H9 (cell line): ENCODE data around the gene TSPAN9. TPM values are rescaled to one million over a fixed set of nuclear protein-coding genes. Genes with fewer than 3 reads are reported as not detected.

ENCODE experiments used
- DNase-seq: peaks from one replicate; pipeline ENCODE4 v3.0.0-alpha.2; 2017
- H2AFZ ChIP-seq: one replicate; pipeline ENCODE4 v1.6.1; 2013; ENCODE audit warnings: mild to moderate bottlenecking, low read length, control low read depth, moderate library complexity
- H2AK5ac ChIP-seq: 2 replicates; pipeline ENCODE4 v1.6.1; 2013; ENCODE audit warnings: low read length, control low read depth, mixed read lengths; ENCODE audit not compliant: insufficient read length
- H2BK120ac ChIP-seq: one replicate; pipeline ENCODE4 v1.6.1; 2013; ENCODE audit warnings: low read depth, mild to moderate bottlenecking, low read length, control low read depth, inconsistent platforms; ENCODE audit not compliant: poor library complexity, severe bottlenecking
- H2BK12ac ChIP-seq: 2 replicates; pipeline ENCODE4 v1.6.1; 2013; ENCODE audit warnings: low read length, control low read depth, mixed read lengths, low read depth; ENCODE audit not compliant: insufficient read length
- H2BK15ac ChIP-seq: 2 replicates; pipeline ENCODE4 v1.6.1; 2013; ENCODE audit warnings: low read depth, low read length, control low read depth
- H2BK20ac ChIP-seq: one replicate; pipeline ENCODE4 v1.6.1; 2013; ENCODE audit warnings: low read depth, mild to moderate bottlenecking, low read length, control low read depth, inconsistent platforms; ENCODE audit not compliant: poor library complexity, severe bottlenecking
- H2BK5ac ChIP-seq: 2 replicates; pipeline ENCODE4 v1.6.1; 2013; ENCODE audit warnings: low read length, control low read depth, mixed read lengths; ENCODE audit not compliant: insufficient read length
- H3K14ac ChIP-seq: 2 replicates; pipeline ENCODE4 v1.6.1; 2013; ENCODE audit warnings: low read length, control low read depth; ENCODE audit not compliant: insufficient read depth
- H3K18ac ChIP-seq: 2 replicates; pipeline ENCODE4 v1.6.1; 2013; ENCODE audit warnings: low read depth, mild to moderate bottlenecking, mixed read lengths, low read length, control low read depth; ENCODE audit not compliant: insufficient read length
- H3K23ac ChIP-seq: 2 replicates; pipeline ENCODE4 v1.6.1; 2013; ENCODE audit warnings: low read length, control low read depth, mixed read lengths, low read depth; ENCODE audit not compliant: insufficient read length
- H3K23me2 ChIP-seq: 2 replicates; pipeline ENCODE4 v1.6.1; 2013; ENCODE audit warnings: low read depth, mild to moderate bottlenecking, mixed read lengths, low read length, control low read depth; ENCODE audit not compliant: insufficient read length, poor library complexity, severe bottlenecking
- H3K27ac ChIP-seq: 2 replicates; pipeline ENCODE4 v1.5.1; 2013; ENCODE audit warnings: low read length, control low read depth, mixed read lengths, low read depth; ENCODE audit not compliant: insufficient read length
- H3K27me3 ChIP-seq: 2 replicates; pipeline ENCODE4 v1.6.1; 2013; ENCODE audit warnings: low read length, control low read depth, inconsistent platforms; ENCODE audit not compliant: insufficient read depth
- H3K4ac ChIP-seq: 2 replicates; pipeline ENCODE4 v1.6.1; 2013; ENCODE audit warnings: low read depth, mild to moderate bottlenecking, control low read depth, inconsistent platforms, low read length, moderate library complexity
- H3K4me1 ChIP-seq: 2 replicates; pipeline ENCODE4 v1.6.1; 2013; ENCODE audit warnings: low read length, control low read depth, inconsistent platforms; ENCODE audit not compliant: insufficient read depth
- H3K4me2 ChIP-seq: 2 replicates; pipeline ENCODE4 v1.6.1; 2013; ENCODE audit warnings: low read length, control low read depth, mixed read lengths; ENCODE audit not compliant: insufficient read length, insufficient read depth
- H3K56ac ChIP-seq: 2 replicates; pipeline ENCODE4 v1.6.1; 2013; ENCODE audit warnings: low read depth, mild to moderate bottlenecking, mixed read lengths, low read length, control low read depth; ENCODE audit not compliant: insufficient read length
- H3K79me1 ChIP-seq: 2 replicates; pipeline ENCODE4 v1.6.1; 2013; ENCODE audit warnings: low read depth, mild to moderate bottlenecking, moderate library complexity, low read length, control low read depth, inconsistent platforms; ENCODE audit not compliant: insufficient read depth, poor library complexity, severe bottlenecking
- H3K79me2 ChIP-seq: 2 replicates; pipeline ENCODE4 v1.6.1; 2013; ENCODE audit warnings: low read length, control low read depth, inconsistent platforms; ENCODE audit not compliant: insufficient read depth
- H3K9ac ChIP-seq: 2 replicates; pipeline ENCODE4 v1.6.1; 2013; ENCODE audit warnings: low read length, control low read depth, mixed read lengths; ENCODE audit not compliant: insufficient read length; ENCODE audit errors: extremely low read depth
- H3K9me3 ChIP-seq: one replicate; pipeline ENCODE4 v1.6.1; 2013; ENCODE audit warnings: low read depth, low read length, inconsistent platforms; ENCODE audit not compliant: control insufficient read depth
- H3T11ph ChIP-seq: one replicate; pipeline ENCODE4 v1.6.1; 2013; ENCODE audit warnings: mild to moderate bottlenecking, low read length, control low read depth, inconsistent platforms
- H4K20me1 ChIP-seq: one replicate; pipeline ENCODE4 v1.6.1; 2013; ENCODE audit not compliant: control insufficient read depth, insufficient read length, insufficient read depth
- H4K5ac ChIP-seq: 2 replicates; pipeline ENCODE4 v1.6.1; 2013; ENCODE audit warnings: low read depth, mild to moderate bottlenecking, mixed read lengths, low read length, control low read depth; ENCODE audit not compliant: insufficient read length
- H4K8ac ChIP-seq: replicated peaks from 2 replicates; pipeline ENCODE4 v1.6.1; 2013; ENCODE audit warnings: low read length, control low read depth, mixed read lengths, low read depth; ENCODE audit not compliant: insufficient read length
- H4K91ac ChIP-seq: 2 replicates; pipeline ENCODE4 v1.6.1; 2013; ENCODE audit warnings: low read depth, mild to moderate bottlenecking, moderate library complexity, mixed read lengths, low read length, control low read depth; ENCODE audit not compliant: insufficient read length
- H3K27ac Mint-ChIP-seq, 3 experiments: 2 replicates in 2 of 3; 3 replicates in 1 of 3; pipeline ENCODE4 v1.8.0; 2020 to 2021; ENCODE audit warnings: mixed read lengths in 3 of 3, mild to moderate bottlenecking in 1 of 3, moderate library complexity in 1 of 3
- H3K27me3 Mint-ChIP-seq: 2 replicates; pipeline ENCODE4 v1.8.0; 2021; ENCODE audit warnings: low read depth, mild to moderate bottlenecking, moderate library complexity, mixed read lengths
- H3K36me3 Mint-ChIP-seq, 3 experiments: 2 replicates in 2 of 3; 3 replicates in 1 of 3; pipeline ENCODE4 v1.8.0; 2020 to 2021; ENCODE audit warnings: low read depth in 3 of 3, mixed read lengths in 3 of 3; ENCODE audit not compliant: insufficient read depth in 1 of 3
- H3K4me1 Mint-ChIP-seq, 2 experiments: 2 replicates each; pipeline ENCODE4 v1.8.0; 2020; ENCODE audit warnings: mixed read lengths in 2 of 2
- H3K4me3 Mint-ChIP-seq, 2 experiments: 2 replicates in 1 of 2; 3 replicates in 1 of 2; pipeline ENCODE4 v1.8.0; 2020 to 2021; ENCODE audit warnings: mild to moderate bottlenecking in 2 of 2, mixed read lengths in 2 of 2, moderate library complexity in 1 of 2
- H3K9me3 Mint-ChIP-seq, 2 experiments: 2 replicates in 1 of 2; 3 replicates in 1 of 2; pipeline ENCODE4 v1.8.0; 2020; ENCODE audit warnings: mild to moderate bottlenecking in 2 of 2, mixed read lengths in 2 of 2, moderate library complexity in 1 of 2
- WGBS: extraction: QIAGEN DNeasy Blood & Tissue Kit; methylation state at CpG from one replicate; pipeline ENCODE4 v1.1.7; 2013; ENCODE audit warnings: missing lambda C conversion rate, low lambda C conversion rate, mixed read lengths; ENCODE audit not compliant: insufficient read length; ENCODE audit errors: extremely low coverage; 5-methylcytosine and 5-hydroxymethylcytosine counted together
- total RNA-seq: library from RNA; stranded (reverse); gene quantifications from 2 replicates; pipeline ENCODE4 v1.2.1, GENCODE V29; 2021
- TF ChIP-seq, protein P1 (sequence below): fragments of 200-600 bp; sonication (generic); conservative IDR thresholded peaks from 3 replicates; pipeline ENCODE4 v1.8.0; 2021; ENCODE audit warnings: antibody characterized with exemption, mild to moderate bottlenecking

The TSPAN9 gene
- total RNA-seq, 1 experiment from 2014 or later: 19.0 TPM

DNA sequence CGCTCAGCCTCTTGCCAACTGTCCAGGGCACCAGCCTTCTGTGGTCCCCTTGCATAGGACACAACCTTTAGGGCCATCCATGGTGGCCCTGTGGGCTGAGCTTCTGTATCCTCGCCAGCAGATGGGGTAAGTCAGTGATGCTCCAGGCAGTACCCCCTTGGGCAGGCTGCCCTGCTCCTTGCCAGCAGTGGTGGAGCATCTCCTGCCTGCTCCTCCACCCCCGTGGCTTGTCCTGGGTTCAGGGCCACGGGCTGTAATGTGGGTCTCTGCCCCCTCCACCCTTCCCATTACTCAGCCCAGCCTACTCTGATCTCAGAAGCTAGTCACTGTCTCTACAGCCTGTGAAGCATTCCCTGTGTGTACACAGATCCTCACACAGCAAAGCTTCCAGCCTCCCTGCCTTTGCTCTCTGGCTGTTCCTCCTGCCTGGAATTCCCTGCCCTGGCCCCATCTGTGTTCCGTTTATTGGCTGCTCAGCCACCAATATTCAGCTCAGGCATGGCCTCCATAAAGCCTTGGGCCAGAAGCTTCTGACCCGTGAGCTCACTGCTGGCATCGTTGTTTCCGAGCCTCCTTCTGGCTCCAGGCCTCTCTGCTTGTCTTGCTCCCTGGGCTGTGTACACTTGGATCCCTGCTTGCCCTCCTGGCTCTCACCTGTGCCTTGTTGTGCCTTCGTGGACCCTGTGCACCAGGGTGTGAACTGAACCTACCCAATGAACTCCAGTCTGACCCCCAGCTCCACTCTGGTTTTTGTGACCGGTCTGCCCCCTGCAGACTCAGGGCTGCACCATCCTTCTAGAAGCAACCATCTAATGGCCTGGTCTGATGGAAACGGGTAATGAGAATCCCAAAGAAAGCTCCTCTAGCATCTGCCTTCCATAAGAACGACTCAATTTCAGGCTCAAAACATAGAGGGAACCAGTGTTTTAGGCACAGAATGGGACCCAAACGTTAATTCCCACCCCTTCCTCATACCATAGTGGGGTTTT lies 236.8 kb downstream of the TSPAN9 start:
- no peak overlapping the region for H2AFZ ChIP-seq
- H3K27ac ChIP-seq: no peak overlapping the region
- H3K23me2 ChIP-seq: no peaks in the 10 kb centered on the region
- H3K4me1 ChIP-seq: no peaks in the 10 kb centered on the region
- H3K4ac ChIP-seq: no peak overlapping the region
- H3K23ac ChIP-seq: no peak overlapping the region
- H2BK120ac ChIP-seq: no peak overlapping the region
- no peaks in the 10 kb centered on the region for H3K79me2 ChIP-seq
- no peaks in the 10 kb centered on the region for H3K9me3 Mint-ChIP-seq
- no peak overlapping the region for H2BK15ac ChIP-seq
- H3K9ac ChIP-seq: no peak overlapping the region
- no peaks in the 10 kb centered on the region for H3K36me3 Mint-ChIP-seq
- H3K9me3 ChIP-seq: no peaks in the 10 kb centered on the region
- H2BK20ac ChIP-seq: no peak overlapping the region
- no peak overlapping the region for H3K14ac ChIP-seq
- no peak overlapping the region for H2BK5ac ChIP-seq
- H3T11ph ChIP-seq: no peak overlapping the region
- no peak overlapping the region for H3K4me2 ChIP-seq
- H3K27me3 ChIP-seq: no peaks in the 10 kb centered on the region
- no peak overlapping the region for H4K91ac ChIP-seq
- H3K56ac ChIP-seq: no peak overlapping the region
- TF ChIP-seq, protein P1, sequence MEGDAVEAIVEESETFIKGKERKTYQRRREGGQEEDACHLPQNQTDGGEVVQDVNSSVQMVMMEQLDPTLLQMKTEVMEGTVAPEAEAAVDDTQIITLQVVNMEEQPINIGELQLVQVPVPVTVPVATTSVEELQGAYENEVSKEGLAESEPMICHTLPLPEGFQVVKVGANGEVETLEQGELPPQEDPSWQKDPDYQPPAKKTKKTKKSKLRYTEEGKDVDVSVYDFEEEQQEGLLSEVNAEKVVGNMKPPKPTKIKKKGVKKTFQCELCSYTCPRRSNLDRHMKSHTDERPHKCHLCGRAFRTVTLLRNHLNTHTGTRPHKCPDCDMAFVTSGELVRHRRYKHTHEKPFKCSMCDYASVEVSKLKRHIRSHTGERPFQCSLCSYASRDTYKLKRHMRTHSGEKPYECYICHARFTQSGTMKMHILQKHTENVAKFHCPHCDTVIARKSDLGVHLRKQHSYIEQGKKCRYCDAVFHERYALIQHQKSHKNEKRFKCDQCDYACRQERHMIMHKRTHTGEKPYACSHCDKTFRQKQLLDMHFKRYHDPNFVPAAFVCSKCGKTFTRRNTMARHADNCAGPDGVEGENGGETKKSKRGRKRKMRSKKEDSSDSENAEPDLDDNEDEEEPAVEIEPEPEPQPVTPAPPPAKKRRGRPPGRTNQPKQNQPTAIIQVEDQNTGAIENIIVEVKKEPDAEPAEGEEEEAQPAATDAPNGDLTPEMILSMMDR: peak; percentile 68
- peaks cover 17% of the 10 kb centered on the region for H3K27me3 Mint-ChIP-seq
- H3K27ac Mint-ChIP-seq: no peak overlapping the region; a peak in 1 of 7 replicates
- no peak overlapping the region for H2BK12ac ChIP-seq
- H3K18ac ChIP-seq: no peak overlapping the region
- no peaks in the 10 kb centered on the region for H3K79me1 ChIP-seq
- peaks cover 0 to 20% of the 10 kb centered on the region in 2 experiments; a peak in 3 of 4 replicates for H3K4me1 Mint-ChIP-seq
- H4K20me1 ChIP-seq: no peaks in the 10 kb centered on the region
- H4K5ac ChIP-seq: no peak overlapping the region
- no peak overlapping the region; a peak in 1 of 5 replicates for H3K4me3 Mint-ChIP-seq
- no CpG with 5 or more reads among the region's 13 CpGs for WGBS
- H4K8ac ChIP-seq: no peak overlapping the region
- peak; percentile 73 for DNase-seq
- no peak overlapping the region for H2AK5ac ChIP-seq
